Activated naive CD8-positive, alpha-beta T cell treated with anti-CD3 and anti-CD28 coated beads for 36 hours (primary cell): ENCODE data around the gene TRIM26. TPM values are rescaled to one million over a fixed set of nuclear protein-coding genes. Genes with fewer than 3 reads are reported as not detected.
"Not testable (repeated sequence)": the region's sequence is repeated elsewhere in the genome, so short reads cannot be mapped to it uniquely, and the experiment has no call there.

Source experiments
- DNase-seq: peaks from one replicate; pipeline ENCODE4 v3.0.0; 2021
- H3K27ac Mint-ChIP-seq: one replicate; pipeline ENCODE4 v1.8.0; 2022; ENCODE audit warnings: mild to moderate bottlenecking, moderate library complexity, mixed read lengths
- H3K27me3 Mint-ChIP-seq: one replicate; pipeline ENCODE4 v1.8.0; 2022; ENCODE audit warnings: mild to moderate bottlenecking, mixed read lengths
- H3K36me3 Mint-ChIP-seq: one replicate; pipeline ENCODE4 v1.8.0; 2021; ENCODE audit warnings: mild to moderate bottlenecking, mixed read lengths
- H3K4me1 Mint-ChIP-seq: one replicate; pipeline ENCODE4 v1.8.0; 2021; ENCODE audit warnings: mixed read lengths
- H3K4me3 Mint-ChIP-seq: one replicate; pipeline ENCODE4 v1.8.0; 2022; ENCODE audit warnings: mild to moderate bottlenecking, moderate library complexity, mixed read lengths
- H3K9me3 Mint-ChIP-seq: one replicate; pipeline ENCODE4 v1.8.0; 2022; ENCODE audit warnings: mixed read lengths
- total RNA-seq, 2 experiments: library from RNA; stranded (reverse); gene quantifications; one replicate each; pipeline ENCODE4 v1.2.3, GENCODE V29; 2021

TRIM26 gene
- total RNA-seq, 2 experiments from 2014 or later: 68.6 to 70.2 TPM

GRCh38 chr6:30169658-30170614 is 43.3 kb downstream of the TRIM26 start:
- no peaks in the 10 kb centered on the region for H3K9me3 Mint-ChIP-seq
- H3K4me3 Mint-ChIP-seq: no peak overlapping the region
- H3K27ac Mint-ChIP-seq: no peak overlapping the region
- no peak for DNase-seq
- H3K27me3 Mint-ChIP-seq: peaks cover 87% of the 10 kb centered on the region
- H3K36me3 Mint-ChIP-seq: no peaks in the 10 kb centered on the region
- H3K4me1 Mint-ChIP-seq: peaks cover 18% of the 10 kb centered on the region

GRCh38 chr6:30168741-30169140 is 44.5 kb downstream of the TRIM26 start:
- no peak for DNase-seq
- no peaks in the 10 kb centered on the region for H3K9me3 Mint-ChIP-seq
- H3K4me3 Mint-ChIP-seq: no peak overlapping the region
- H3K4me1 Mint-ChIP-seq: peaks cover 21% of the 10 kb centered on the region
- H3K27me3 Mint-ChIP-seq: peaks cover 87% of the 10 kb centered on the region
- no peak overlapping the region for H3K27ac Mint-ChIP-seq
- no peaks in the 10 kb centered on the region for H3K36me3 Mint-ChIP-seq

GRCh38 chr6:30167101-30167500 is 46.1 kb downstream of the TRIM26 start:
- H3K4me3 Mint-ChIP-seq: no peak overlapping the region
- no peak for DNase-seq
- H3K27me3 Mint-ChIP-seq: peaks cover 72% of the 10 kb centered on the region
- H3K36me3 Mint-ChIP-seq: no peaks in the 10 kb centered on the region
- H3K27ac Mint-ChIP-seq: no peak overlapping the region
- peaks cover 34% of the 10 kb centered on the region for H3K4me1 Mint-ChIP-seq
- H3K9me3 Mint-ChIP-seq: no peaks in the 10 kb centered on the region

GRCh38 chr6:30165238-30165637 is 48.0 kb downstream of the TRIM26 start:
- not testable (repeated sequence) for H3K36me3 Mint-ChIP-seq, H3K9me3 Mint-ChIP-seq, H3K27ac Mint-ChIP-seq, DNase-seq, H3K4me3 Mint-ChIP-seq
- peaks cover 26% of the 10 kb centered on the region for H3K4me1 Mint-ChIP-seq
- H3K27me3 Mint-ChIP-seq: peaks cover 54% of the 10 kb centered on the region

DNA sequence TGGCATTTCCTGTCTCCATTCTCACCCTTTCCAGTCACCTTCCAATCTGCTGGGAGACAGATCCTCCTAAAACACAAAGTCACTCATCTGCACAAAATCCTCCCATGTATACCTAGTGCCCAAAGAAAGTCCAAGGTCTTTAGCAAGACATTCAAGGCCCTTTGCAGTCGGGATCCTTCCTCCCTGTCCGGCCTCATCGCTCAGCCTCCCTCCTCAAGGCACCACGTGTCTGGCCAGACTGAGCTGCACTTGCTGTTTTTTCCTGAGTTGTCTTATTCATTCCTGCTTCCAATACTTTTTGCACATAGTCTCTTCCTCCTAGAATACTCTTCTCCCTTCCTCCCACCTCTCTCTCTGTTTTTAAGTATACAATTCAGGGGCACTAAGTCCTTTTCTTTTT is 48.5 kb downstream of the TRIM26 start:
- Mint-ChIP-seq H3K9me3 (no peaks in the 10 kb centered on the region), H3K27ac (no peak overlapping the region), H3K36me3 (no peaks in the 10 kb centered on the region), H3K4me3 (no peak overlapping the region), H3K4me1 (peaks cover 25% of the 10 kb centered on the region), H3K27me3 (peaks cover 49% of the 10 kb centered on the region)
- no peak for DNase-seq

- Mint-ChIP-seq H3K4me1 (peaks cover 25% of the 10 kb centered on the region), H3K9me3 (no peaks in the 10 kb centered on the region), H3K4me3 (no peak overlapping the region), H3K27me3 (peaks cover 49% of the 10 kb centered on the region), H3K27ac (no peak overlapping the region), H3K36me3 (no peaks in the 10 kb centered on the region)
- no peak for DNase-seq
These were observed 49.1 kb downstream of the TRIM26 start for GRCh38 chr6:30163918-30164654.

- no peak within 1 kb of the TSS for H3K4me3 Mint-ChIP-seq
- peaks cover 30% of the 10 kb centered on the region for H3K4me1 Mint-ChIP-seq
- DNase-seq: peak; percentile 80
- H3K9me3 Mint-ChIP-seq: no peaks in the 10 kb centered on the region
- peaks cover 48% of the 10 kb centered on the region for H3K27me3 Mint-ChIP-seq
- H3K36me3 Mint-ChIP-seq: no peaks in the 10 kb centered on the region
- H3K27ac Mint-ChIP-seq: no peak within 1 kb of the TSS
These were observed 49.9 kb downstream of the TRIM26 start, which contains the start of gene TRIM15 for GRCh38 chr6:30163090-30163917. TRIM15 (plus strand) TSS chr6:30163546; CDS start chr6:30163685, 139 bp downstream.

DNA sequence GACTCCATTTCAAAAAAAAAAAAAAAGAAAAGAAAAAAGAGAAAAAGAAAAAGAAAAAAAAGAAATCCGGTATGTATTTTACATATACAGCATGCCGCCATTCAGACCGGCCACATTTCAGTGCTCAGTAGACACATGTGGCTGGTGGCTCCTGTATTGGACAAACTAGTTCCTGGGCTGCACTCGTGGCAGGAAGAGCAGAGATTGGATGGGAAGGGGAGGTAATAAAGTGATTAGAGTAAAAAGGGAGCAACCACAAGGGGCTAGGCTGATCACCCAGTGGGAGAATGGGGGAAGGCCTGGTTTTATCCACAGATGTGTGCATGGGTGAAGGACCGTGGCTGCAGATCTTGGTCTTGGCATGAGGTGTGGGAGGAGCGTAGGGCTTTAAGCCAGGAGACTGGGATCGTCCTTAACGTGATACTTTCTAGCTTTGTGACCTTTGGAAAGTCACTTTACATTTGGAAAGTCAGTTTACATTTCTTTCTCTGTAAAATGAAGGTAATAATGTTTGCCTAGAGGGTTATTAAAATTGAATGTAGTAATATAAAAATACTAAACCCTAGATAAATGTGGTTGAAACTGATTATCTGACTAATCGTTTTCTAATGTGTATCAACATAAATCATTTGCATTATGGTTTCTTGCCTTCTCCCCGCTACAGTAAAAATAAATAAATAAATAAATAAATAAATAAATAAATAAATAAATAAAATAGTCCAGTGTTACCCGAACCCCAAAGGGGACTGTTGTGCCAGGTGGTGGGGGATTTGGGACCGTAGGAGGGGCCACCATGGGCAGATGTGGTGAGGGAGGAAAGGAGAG is 50.7 kb downstream of the TRIM26 start:
- Mint-ChIP-seq H3K27ac (no peak overlapping the region), H3K36me3 (no peaks in the 10 kb centered on the region), H3K9me3 (no peaks in the 10 kb centered on the region), H3K4me3 (no peak overlapping the region), H3K27me3 (peaks cover 46% of the 10 kb centered on the region), H3K4me1 (peaks cover 35% of the 10 kb centered on the region)
- DNase-seq: no peak

DNA sequence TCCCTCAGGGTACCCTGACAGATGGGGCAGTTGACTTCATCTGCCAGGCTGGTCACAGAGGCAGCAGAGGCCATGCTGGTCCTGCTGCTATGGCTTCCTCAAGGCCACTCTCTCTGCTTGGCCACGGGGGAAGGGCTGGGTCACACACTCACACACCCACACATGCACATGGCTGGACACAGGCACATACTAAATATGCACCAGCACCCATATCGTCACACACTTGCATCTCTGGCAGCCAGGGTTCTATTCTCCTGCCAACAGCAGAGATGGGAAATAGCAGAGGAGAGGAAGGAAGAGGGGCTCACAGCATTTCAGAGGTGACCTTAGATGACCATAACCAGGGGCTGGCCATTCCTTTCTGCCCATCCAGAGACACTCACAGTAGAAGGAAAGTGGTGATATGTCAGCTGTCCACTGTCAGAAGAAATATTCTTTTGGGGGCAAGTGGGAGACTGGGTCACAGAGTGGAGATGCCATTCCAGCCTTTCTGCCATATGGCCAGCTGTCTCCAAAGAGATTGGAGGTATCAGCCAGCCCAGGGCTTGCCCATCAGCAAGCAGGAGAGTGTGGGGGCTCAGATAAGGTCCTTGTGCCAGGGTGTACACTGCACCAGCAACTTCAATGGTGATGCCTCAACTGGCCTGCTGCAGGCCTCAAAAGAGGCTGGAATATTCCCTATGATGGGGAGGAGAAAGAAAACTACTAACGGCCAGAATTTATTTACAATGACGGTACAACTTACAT is 52.2 kb downstream of the TRIM26 start, which contains the start of gene TRIM10:
TSS of gene TRIM10 (minus strand) at position 427 of the 747 bp plus-strand sequence. CDS start at position 74, 353 bp downstream.
- Mint-ChIP-seq H3K9me3 (no peaks in the 10 kb centered on the region), H3K27me3 (peaks cover 39% of the 10 kb centered on the region), H3K4me3 (no peak within 1 kb of the TSS)

GRCh38 chr6:30160008-30160784 is 53.0 kb downstream of the TRIM26 start:
- DNase-seq: no peak
- peaks cover 39% of the 10 kb centered on the region for H3K27me3 Mint-ChIP-seq
- no peaks in the 10 kb centered on the region for H3K36me3 Mint-ChIP-seq
- H3K4me3 Mint-ChIP-seq: no peak overlapping the region
- no peaks in the 10 kb centered on the region for H3K9me3 Mint-ChIP-seq
- peaks cover 26% of the 10 kb centered on the region for H3K4me1 Mint-ChIP-seq
- no peak overlapping the region for H3K27ac Mint-ChIP-seq

More for the DNA sequence above, 52.2 kb downstream of the TRIM26 start, which contains the start of gene TRIM10:
- H3K4me1 Mint-ChIP-seq: peaks cover 26% of the 10 kb centered on the region
- no peak for DNase-seq
- H3K36me3 Mint-ChIP-seq: no peaks in the 10 kb centered on the region
- no peak within 1 kb of the TSS for H3K27ac Mint-ChIP-seq

GRCh38 chr6:30158475-30159040 is 54.6 kb downstream of the TRIM26 start:
- no peak overlapping the region for H3K4me3 Mint-ChIP-seq
- H3K36me3 Mint-ChIP-seq: no peaks in the 10 kb centered on the region
- H3K9me3 Mint-ChIP-seq: no peaks in the 10 kb centered on the region
- DNase-seq: no peak
- peaks cover 33% of the 10 kb centered on the region for H3K27me3 Mint-ChIP-seq
- H3K27ac Mint-ChIP-seq: no peak overlapping the region
- peaks cover 22% of the 10 kb centered on the region for H3K4me1 Mint-ChIP-seq

DNA sequence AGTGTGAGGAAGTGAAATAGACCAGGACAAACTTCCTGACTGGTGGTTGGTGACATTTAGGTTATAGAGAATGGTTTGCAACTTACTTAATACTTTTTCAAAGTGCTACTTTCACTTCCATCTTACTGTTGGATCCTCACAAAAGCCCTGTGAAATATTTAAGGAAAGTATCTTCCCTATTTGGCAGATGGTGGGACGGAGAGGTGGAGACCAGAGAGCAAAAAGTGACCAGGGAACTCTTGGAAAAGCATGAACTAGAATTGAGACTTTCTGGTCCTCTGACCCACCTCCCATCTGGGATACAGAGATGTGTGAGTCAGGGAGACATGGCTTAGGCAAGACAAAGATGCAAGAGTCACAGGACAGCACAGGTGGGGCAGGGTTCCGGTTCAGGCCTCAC is 55.2 kb downstream of the TRIM26 start:
- Mint-ChIP-seq H3K4me3 (no peak overlapping the region), H3K36me3 (no peaks in the 10 kb centered on the region), H3K27ac (no peak overlapping the region), H3K27me3 (peaks cover 33% of the 10 kb centered on the region), H3K4me1 (peaks cover 17% of the 10 kb centered on the region), H3K9me3 (no peaks in the 10 kb centered on the region)
- DNase-seq: no peak
